Lower leg skin (tissue), 4 donors: Measurements from ENCODE around the gene CLEC17A. TPM values are rescaled to one million over a fixed set of nuclear protein-coding genes. Genes with fewer than 3 reads are reported as not detected.

Source experiments
- DNase-seq, 2 donors: peaks; one replicate each; pipeline ENCODE4 v3.0.0-alpha.2; 2019; ENCODE audit warnings: low spot score in 2 of 2
- H3K4me3 ChIP-seq: fragments of 200-600 bp; sonication (generic); 2 replicates; pipeline ENCODE4 v1.5.1; 2017; ENCODE audit warnings: mild to moderate bottlenecking, low read depth; ENCODE audit not compliant: poor library complexity, severe bottlenecking
- POLR2A ChIP-seq, 2 donors: fragments of 450-650 bp; IDR thresholded peaks; one replicate each; pipeline ENCODE4 v1.6.1; 2016 to 2017; ENCODE audit warnings: antibody characterized with exemption in 2 of 2, mild to moderate bottlenecking in 1 of 2, moderate library complexity in 1 of 2
- WGBS, 2 donors: methylation state at CpG; one replicate each; pipeline ENCODE4 v1.1.5; 2018; 5-methylcytosine and 5-hydroxymethylcytosine counted together
- intact Hi-C: fragments of 100-400 bp; cut with DNase I; formaldehyde crosslinking; loops from one replicate; pipeline ENCODE4 v1.15.0; 2023; ENCODE audit warnings: low total_unique reads
- total RNA-seq, 4 donors: library from RNA; depleted of rRNA; stranded (reverse); fragments of >200 nt; gene quantifications; one replicate each; pipeline ENCODE4 v1.1.0, GENCODE V29; 2016
- TF ChIP-seq, protein P1 (sequence below), 3 donors: fragments of 450-650 bp; IDR thresholded peaks; one replicate each; pipeline ENCODE4 v1.5.1; 2016; ENCODE audit warnings: antibody characterized with exemption in 3 of 3, mild to moderate bottlenecking in 3 of 3, moderate library complexity in 2 of 3

Gene CLEC17A
- total RNA-seq, 4 donors from 2014 or later, result 0.84 TPM; not detected in 3

DNA sequence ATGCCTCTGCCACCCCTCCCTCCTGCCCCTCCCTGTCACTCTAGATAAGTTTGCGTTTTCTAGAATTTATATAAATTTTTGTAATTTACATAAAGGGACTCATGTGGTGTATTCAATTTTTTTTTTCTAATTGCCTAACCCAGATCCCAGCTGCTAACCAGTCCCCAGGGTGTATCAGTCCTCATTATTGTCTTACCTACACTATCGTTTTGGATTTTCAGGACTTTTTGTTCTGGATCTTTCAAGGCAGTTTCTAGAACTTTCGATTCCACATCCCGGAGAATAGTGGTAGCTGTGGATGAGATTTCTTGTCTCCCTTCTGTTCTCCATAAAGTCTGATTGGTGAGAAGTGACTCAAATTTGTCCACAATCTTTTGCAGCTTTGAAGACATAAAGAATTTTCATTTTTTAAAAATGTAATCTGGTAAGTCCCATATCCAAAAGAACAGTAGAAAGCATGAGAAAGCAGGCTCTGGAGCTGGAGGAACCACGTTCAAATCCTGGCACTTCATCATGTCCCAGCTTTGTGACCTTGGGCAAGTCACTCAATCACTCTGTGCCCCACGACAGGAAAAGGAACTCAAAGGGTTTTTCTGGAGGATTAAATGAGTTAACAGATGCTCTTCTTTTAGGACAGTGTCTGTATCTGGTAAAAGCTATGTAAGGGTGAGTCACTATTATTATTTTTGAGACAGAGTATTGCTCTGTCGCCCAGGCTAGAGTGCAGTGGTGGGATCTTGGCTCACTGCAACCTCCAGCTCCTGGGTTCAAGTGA, 72.1 kb downstream of the CLEC17A start:
- no peak for DNase-seq
- intact Hi-C loops, result no loop called here
- 66 to 68% methylated on average over 7 of the region's 7 CpGs for WGBS, 2 donors
- no peak overlapping the region for H3K4me3 ChIP-seq
- no peak for TF ChIP-seq POLR2A (IDR thresholded peaks at IDR 0.05)
- TF ChIP-seq, protein P1, sequence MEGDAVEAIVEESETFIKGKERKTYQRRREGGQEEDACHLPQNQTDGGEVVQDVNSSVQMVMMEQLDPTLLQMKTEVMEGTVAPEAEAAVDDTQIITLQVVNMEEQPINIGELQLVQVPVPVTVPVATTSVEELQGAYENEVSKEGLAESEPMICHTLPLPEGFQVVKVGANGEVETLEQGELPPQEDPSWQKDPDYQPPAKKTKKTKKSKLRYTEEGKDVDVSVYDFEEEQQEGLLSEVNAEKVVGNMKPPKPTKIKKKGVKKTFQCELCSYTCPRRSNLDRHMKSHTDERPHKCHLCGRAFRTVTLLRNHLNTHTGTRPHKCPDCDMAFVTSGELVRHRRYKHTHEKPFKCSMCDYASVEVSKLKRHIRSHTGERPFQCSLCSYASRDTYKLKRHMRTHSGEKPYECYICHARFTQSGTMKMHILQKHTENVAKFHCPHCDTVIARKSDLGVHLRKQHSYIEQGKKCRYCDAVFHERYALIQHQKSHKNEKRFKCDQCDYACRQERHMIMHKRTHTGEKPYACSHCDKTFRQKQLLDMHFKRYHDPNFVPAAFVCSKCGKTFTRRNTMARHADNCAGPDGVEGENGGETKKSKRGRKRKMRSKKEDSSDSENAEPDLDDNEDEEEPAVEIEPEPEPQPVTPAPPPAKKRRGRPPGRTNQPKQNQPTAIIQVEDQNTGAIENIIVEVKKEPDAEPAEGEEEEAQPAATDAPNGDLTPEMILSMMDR (IDR thresholded peaks at IDR 0.05), result no peak

DNA sequence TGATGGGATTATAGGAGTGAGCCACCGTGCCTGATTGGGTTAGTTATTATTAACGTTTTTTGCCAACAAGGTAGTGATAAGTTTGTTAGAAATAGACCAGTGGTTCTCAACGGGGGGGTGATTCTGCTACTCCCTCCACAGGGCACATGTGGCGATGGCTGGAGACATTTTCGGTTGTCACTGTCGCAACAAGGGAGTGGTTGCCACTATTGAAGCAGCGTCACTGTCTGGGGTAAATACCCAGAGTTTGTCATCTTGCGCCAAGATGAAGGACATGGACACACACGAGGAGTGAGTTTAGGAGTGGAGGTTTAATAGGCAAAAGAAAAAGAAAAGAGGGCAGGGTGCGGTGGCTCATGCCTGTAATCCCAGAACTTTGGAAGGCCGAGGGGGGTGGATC, 72.8 kb downstream of the CLEC17A start:
- 74 to 77% methylated on average over 11 of the region's 11 CpGs for WGBS, 2 donors
- intact Hi-C loops, result no loop called here
- no peak overlapping the region for H3K4me3 ChIP-seq
- no peak for DNase-seq
- TF ChIP-seq, protein P1 (IDR thresholded peaks at IDR 0.05), result no peak
- TF ChIP-seq POLR2A (IDR thresholded peaks at IDR 0.05), result no peak

- intact Hi-C loops, result no loop called here
- WGBS, 2 donors, result 69 to 78% methylated on average over 6 of the region's 6 CpGs
- no peak for DNase-seq
- no peak overlapping the region for H3K4me3 ChIP-seq
- no peak for TF ChIP-seq POLR2A (IDR thresholded peaks at IDR 0.05)
- TF ChIP-seq, protein P1 (IDR thresholded peaks at IDR 0.05), result no peak
Measured at GRCh38 chr19:14659874-14660489, 77.1 kb downstream of the CLEC17A start.

- 68 to 69% methylated on average over 12 of the region's 12 CpGs for WGBS, 2 donors
- H3K4me3 ChIP-seq, result no peak overlapping the region
- TF ChIP-seq, protein P1 (IDR thresholded peaks at IDR 0.05), result no peak
- no peak for TF ChIP-seq POLR2A (IDR thresholded peaks at IDR 0.05)
- intact Hi-C loops, result no loop called here
- DNase-seq, result no peak
Measured at GRCh38 chr19:14661372-14661924, 78.6 kb downstream of the CLEC17A start.

Other genes with a start within 250 kb of the CLEC17A start
- 10 to 100 TPM in 3 of 4 donors, 1 to 10 TPM in 1; 8.0 to 18.6 (median 15.6) TPM for gene ADGRE5, start 201.6 kb upstream of the CLEC17A start, total RNA-seq
- 100 to 1,000 TPM in 1 of 4 donors, 10 to 100 TPM in 3; 65.7 to 128 (median 76.4) TPM for gene DDX39A, start 163.7 kb upstream of the CLEC17A start, total RNA-seq
- gene PKN1, start 149.8 kb upstream of the CLEC17A start, total RNA-seq, result 10 to 100 TPM; 13.2 to 30.9 (median 16.4) TPM
- under 1 TPM in 1 of 4 donors, not detected in 3; 0.62 TPM for gene PTGER1, start 107.7 kb upstream of the CLEC17A start, total RNA-seq
- 100 to 1,000 TPM; 135 to 217 (median 164) TPM for gene GIPC1, start 87.0 kb upstream of the CLEC17A start, total RNA-seq
- 100 to 1,000 TPM in 2 of 4 donors, 10 to 100 TPM in 2; 96.2 to 107 (median 99.6) TPM for gene DNAJB1, start 64.7 kb upstream of the CLEC17A start, total RNA-seq
- 100 to 1,000 TPM; 117 to 165 (median 147) TPM for gene TECR, start 53.5 kb upstream of the CLEC17A start, total RNA-seq
- 100 to 1,000 TPM; 219 to 332 (median 280) TPM for gene NDUFB7, start 11.0 kb upstream of the CLEC17A start, total RNA-seq
- gene ADGRE3, start 91.8 kb downstream of the CLEC17A start, total RNA-seq, result not detected
- gene ZNF333, start 107.0 kb downstream of the CLEC17A start, total RNA-seq, result 10 to 100 TPM; 14.0 to 26.8 (median 16.6) TPM
- gene ADGRE2, start 195.5 kb downstream of the CLEC17A start, total RNA-seq, result 10 to 100 TPM in 1 of 4 donors, 1 to 10 TPM in 3; 4.5 to 10.7 (median 7.1) TPM